Activated CD8-positive, alpha-beta T cell treated with anti-CD3 and anti-CD28 coated beads for 36 hours (primary cell): ENCODE results near the gene DHRS7B. TPM values are rescaled to one million over a fixed set of nuclear protein-coding genes. Genes with fewer than 3 reads are reported as not detected.

Experiments
- ATAC-seq: fragments of 200-7000 bp; cut with Tn5 transposase; one replicate; pipeline ENCODE4 v1.10.0; 2021; ENCODE audit warnings: mild to moderate bottlenecking, moderate library complexity
- CTCF ChIA-PET: fragments of 350-600 bp; sonication (Branson Sonifier 250); formaldehyde crosslinking; loops from one replicate; lab custom pipeline; 2021; ENCODE audit warnings: antibody characterized with exemption; lab: Charles Lee
- POLR2A ChIA-PET: fragments of 350-600 bp; sonication (Branson Sonifier 250); formaldehyde crosslinking; loops from one replicate; lab custom pipeline; 2021; ENCODE audit warnings: antibody characterized with exemption; lab: Charles Lee
- DNase-seq: peaks from one replicate; pipeline ENCODE4 v3.0.0-alpha.2; 2020
- H3K27ac Mint-ChIP-seq: one replicate; pipeline ENCODE4 v1.8.0; 2021; ENCODE audit warnings: mild to moderate bottlenecking, mixed read lengths
- H3K27me3 Mint-ChIP-seq: one replicate; pipeline ENCODE4 v1.8.0; 2021; ENCODE audit warnings: mixed read lengths
- H3K36me3 Mint-ChIP-seq: one replicate; pipeline ENCODE4 v1.8.0; 2021; ENCODE audit warnings: low read depth, mixed read lengths
- H3K4me1 Mint-ChIP-seq: one replicate; pipeline ENCODE4 v1.8.0; 2021; ENCODE audit warnings: low read depth, mixed read lengths
- H3K4me3 Mint-ChIP-seq: one replicate; pipeline ENCODE4 v1.8.0; 2021; ENCODE audit warnings: mild to moderate bottlenecking, moderate library complexity, mixed read lengths
- H3K9me3 Mint-ChIP-seq: one replicate; pipeline ENCODE4 v1.8.0; 2021; ENCODE audit warnings: mixed read lengths
- CTCF ChIP-seq: fragments of 200-600 bp; IDR thresholded peaks from one replicate; pipeline ENCODE4 v1.8.0; 2022; ENCODE audit warnings: antibody characterized with exemption, mild to moderate bottlenecking
- intact Hi-C: fragments of 100-400 bp; cut with micrococcal nuclease; formaldehyde crosslinking; loops from one replicate; pipeline ENCODE4 v1.10.0; 2022
- total RNA-seq, 2 experiments: library from RNA; stranded (reverse); gene quantifications; one replicate each; pipeline ENCODE4 v1.2.3, GENCODE V29; 2021

Gene DHRS7B
- total RNA-seq, 2 experiments from 2014 or later = 13.5 to 15.3 TPM

- DNase-seq (peak; percentile 90), ATAC-seq (peak; percentile 97)
- Mint-ChIP-seq H3K4me3 (peak overlapping the region; percentile 92), H3K9me3 (no peaks in the 10 kb centered on the region), H3K27ac (peak overlapping the region; percentile 99), H3K36me3 (no peaks in the 10 kb centered on the region), H3K27me3 (no peaks in the 10 kb centered on the region), H3K4me1 (peaks cover 6% of the 10 kb centered on the region)
- intact Hi-C loops = loop anchor here (5.0 kb wide), 1 partner anchor 57 kb away; the partner anchor contains the start of gene USP22
- TF ChIP-seq CTCF = no peak
- CTCF ChIA-PET = interaction anchor here (0.6 to 2.6 kb wide), 21 partner anchors 9 to 414 kb away, joined by 3 to 33 read pairs (median 3); partner anchors contain the start of gene USP22
- POLR2A ChIA-PET = interaction anchor here (0.5 to 1.4 kb wide), 5 partner anchors 33 to 188 kb away, joined by 3 to 8 read pairs (median 3); partner anchors contain the start of gene USP22
These were observed 27.7 kb upstream of the DHRS7B start for GRCh38 chr17:21098934-21099689.

- ChIA-PET CTCF (interaction anchor here (1.2 to 2.6 kb wide), 4 partner anchors 10 to 62 kb away, joined by 4 to 33 read pairs (median 16); partner anchors contain the start of gene USP22), POLR2A (no interaction called here)
- Mint-ChIP-seq H3K36me3 (no peaks in the 10 kb centered on the region), H3K4me1 (peaks cover 6% of the 10 kb centered on the region), H3K27me3 (no peaks in the 10 kb centered on the region), H3K9me3 (no peaks in the 10 kb centered on the region), H3K27ac (no peak overlapping the region), H3K4me3 (no peak overlapping the region)
- intact Hi-C loops = no loop called here
- ATAC-seq (no peak), DNase-seq (no peak)
- no peak for TF ChIP-seq CTCF
These were observed 26.1 kb upstream of the DHRS7B start for GRCh38 chr17:21100636-21101035.

- CTCF ChIA-PET = interaction anchor here (1.9 kb wide), 1 partner anchor 15 kb away, joined by 12 read pairs; no protein-coding TSS in a partner anchor
These were observed 22.2 kb upstream of the DHRS7B start for GRCh38 chr17:21104608-21105007.

GRCh38 chr17:21105064-21105894, 21.5 kb upstream of the DHRS7B start:
- POLR2A ChIA-PET = no interaction called here
- H3K27ac Mint-ChIP-seq = no peak overlapping the region
- no peaks in the 10 kb centered on the region for H3K27me3 Mint-ChIP-seq
- CTCF ChIA-PET = no interaction called here
- ATAC-seq = no peak
- no peaks in the 10 kb centered on the region for H3K36me3 Mint-ChIP-seq
- intact Hi-C loops = no loop called here
- DNase-seq = no peak
- no peak overlapping the region for H3K4me3 Mint-ChIP-seq
- H3K9me3 Mint-ChIP-seq = no peaks in the 10 kb centered on the region
- no peaks in the 10 kb centered on the region for H3K4me1 Mint-ChIP-seq
- no peak for TF ChIP-seq CTCF

More at GRCh38 chr17:21104608-21105007, 22.2 kb upstream of the DHRS7B start:
- H3K4me3 Mint-ChIP-seq = no peak overlapping the region
- no peak for TF ChIP-seq CTCF
- H3K27me3 Mint-ChIP-seq = no peaks in the 10 kb centered on the region
- H3K9me3 Mint-ChIP-seq = no peaks in the 10 kb centered on the region
- H3K27ac Mint-ChIP-seq = no peak overlapping the region
- H3K36me3 Mint-ChIP-seq = no peaks in the 10 kb centered on the region
- intact Hi-C loops = no loop called here
- ATAC-seq (no peak), DNase-seq (no peak)
- H3K4me1 Mint-ChIP-seq = no peaks in the 10 kb centered on the region
- POLR2A ChIA-PET = no interaction called here
